WI38 (cell line): Measurements from ENCODE around the gene CHD9.
"Not testable (repeated sequence)": the region's sequence is repeated elsewhere in the genome, so short reads cannot be mapped to it uniquely, and the experiment has no call there.

ENCODE experiments used
- H3K4me3 ChIP-seq: 2 replicates; pipeline ENCODE4 v1.5.1; 2011; ENCODE audit warnings: low read depth, mild to moderate bottlenecking, control low read depth, low read length
- CTCF ChIP-seq: IDR thresholded peaks from 2 replicates; pipeline ENCODE4 v1.5.1; 2012; ENCODE audit warnings: low read depth, mild to moderate bottlenecking, control low read depth, low read length

The CHD9 gene

GRCh38 chr16:53309457-53309856 is 254.7 kb downstream of the CHD9 start:
- no peak for TF ChIP-seq CTCF
- H3K4me3 ChIP-seq = no peak overlapping the region

- no peak for TF ChIP-seq CTCF
- no peak overlapping the region for H3K4me3 ChIP-seq
Measured at GRCh38 chr16:53320992-53321391, 266.2 kb downstream of the CHD9 start.

- no peak for TF ChIP-seq CTCF
- no peak overlapping the region for H3K4me3 ChIP-seq
Measured at GRCh38 chr16:53323924-53324323, 269.1 kb downstream of the CHD9 start.

GRCh38 chr16:53330991-53331390 is 276.2 kb downstream of the CHD9 start:
- H3K4me3 ChIP-seq = not testable (repeated sequence)

- TF ChIP-seq CTCF = no peak
- no peak overlapping the region for H3K4me3 ChIP-seq
Measured at GRCh38 chr16:53334581-53334980, 279.8 kb downstream of the CHD9 start.

GRCh38 chr16:53337294-53337693 is 282.5 kb downstream of the CHD9 start:
- TF ChIP-seq CTCF = no peak

GRCh38 chr16:53341792-53342191 is 287.0 kb downstream of the CHD9 start:
- no peak for TF ChIP-seq CTCF
- H3K4me3 ChIP-seq = no peak overlapping the region

More at GRCh38 chr16:53337294-53337693, 282.5 kb downstream of the CHD9 start:
- H3K4me3 ChIP-seq = no peak overlapping the region

- TF ChIP-seq CTCF = no peak
- H3K4me3 ChIP-seq = no peak overlapping the region
Measured at GRCh38 chr16:53355064-53355463, 300.3 kb downstream of the CHD9 start.
